Activated CD8-positive, alpha-beta T cell treated with anti-CD3 and anti-CD28 coated beads for 36 hours (primary cell): ENCODE measurements around the gene BDNF. TPM values are rescaled to one million over a fixed set of nuclear protein-coding genes. Genes with fewer than 3 reads are reported as not detected.
"Not testable (repeated sequence)": the region's sequence is repeated elsewhere in the genome, so short reads cannot be mapped to it uniquely, and the experiment has no call there.

Source experiments
- ATAC-seq: fragments of 200-7000 bp; cut with Tn5 transposase; one replicate; pipeline ENCODE4 v1.10.0; 2021; ENCODE audit warnings: mild to moderate bottlenecking, moderate library complexity
- CTCF ChIA-PET: fragments of 350-600 bp; sonication (Branson Sonifier 250); formaldehyde crosslinking; loops from one replicate; lab custom pipeline; 2021; ENCODE audit warnings: antibody characterized with exemption; lab: Charles Lee
- POLR2A ChIA-PET: fragments of 350-600 bp; sonication (Branson Sonifier 250); formaldehyde crosslinking; loops from one replicate; lab custom pipeline; 2021; ENCODE audit warnings: antibody characterized with exemption; lab: Charles Lee
- DNase-seq: peaks from one replicate; pipeline ENCODE4 v3.0.0-alpha.2; 2020
- H3K27ac Mint-ChIP-seq: one replicate; pipeline ENCODE4 v1.8.0; 2021; ENCODE audit warnings: mild to moderate bottlenecking, mixed read lengths
- H3K27me3 Mint-ChIP-seq: one replicate; pipeline ENCODE4 v1.8.0; 2021; ENCODE audit warnings: mixed read lengths
- H3K36me3 Mint-ChIP-seq: one replicate; pipeline ENCODE4 v1.8.0; 2021; ENCODE audit warnings: low read depth, mixed read lengths
- H3K4me1 Mint-ChIP-seq: one replicate; pipeline ENCODE4 v1.8.0; 2021; ENCODE audit warnings: low read depth, mixed read lengths
- H3K4me3 Mint-ChIP-seq: one replicate; pipeline ENCODE4 v1.8.0; 2021; ENCODE audit warnings: mild to moderate bottlenecking, moderate library complexity, mixed read lengths
- H3K9me3 Mint-ChIP-seq: one replicate; pipeline ENCODE4 v1.8.0; 2021; ENCODE audit warnings: mixed read lengths
- CTCF ChIP-seq: fragments of 200-600 bp; IDR thresholded peaks from one replicate; pipeline ENCODE4 v1.8.0; 2022; ENCODE audit warnings: antibody characterized with exemption, mild to moderate bottlenecking
- intact Hi-C: fragments of 100-400 bp; cut with micrococcal nuclease; formaldehyde crosslinking; loops from one replicate; pipeline ENCODE4 v1.10.0; 2022
- total RNA-seq, 2 experiments: library from RNA; stranded (reverse); gene quantifications; one replicate each; pipeline ENCODE4 v1.2.3, GENCODE V29; 2021

The BDNF gene
- total RNA-seq, 2 experiments from 2014 or later = not detected

GRCh38 chr11:27677108-27677507 lies 23.1 kb downstream of the BDNF start:
- POLR2A ChIA-PET = no interaction called here
- intact Hi-C loops = no loop called here
- H3K9me3 Mint-ChIP-seq = no peaks in the 10 kb centered on the region
- ATAC-seq (no peak), DNase-seq (no peak)
- H3K4me1 Mint-ChIP-seq = no peaks in the 10 kb centered on the region
- H3K27ac Mint-ChIP-seq = no peak overlapping the region
- no peaks in the 10 kb centered on the region for H3K27me3 Mint-ChIP-seq
- no peaks in the 10 kb centered on the region for H3K36me3 Mint-ChIP-seq
- no peak for TF ChIP-seq CTCF
- H3K4me3 Mint-ChIP-seq = no peak overlapping the region
- CTCF ChIA-PET = no interaction called here

GRCh38 chr11:27673979-27674663 lies 26.1 kb downstream of the BDNF start:
- ChIA-PET POLR2A (no interaction called here), CTCF (no interaction called here)
- Mint-ChIP-seq H3K4me1 (no peaks in the 10 kb centered on the region), H3K9me3 (peaks cover 2% of the 10 kb centered on the region), H3K27ac (no peak overlapping the region), H3K27me3 (no peaks in the 10 kb centered on the region), H3K4me3 (no peak overlapping the region), H3K36me3 (no peaks in the 10 kb centered on the region)
- DNase-seq (no peak), ATAC-seq (no peak)
- TF ChIP-seq CTCF = no peak
- intact Hi-C loops = no loop called here

GRCh38 chr11:27672836-27673464 lies 27.3 kb downstream of the BDNF start:
- ChIA-PET CTCF (no interaction called here), POLR2A (no interaction called here)
- no peaks in the 10 kb centered on the region for H3K27me3 Mint-ChIP-seq
- ATAC-seq = no peak
- H3K36me3 Mint-ChIP-seq = no peaks in the 10 kb centered on the region
- intact Hi-C loops = no loop called here
- no peak overlapping the region for H3K4me3 Mint-ChIP-seq
- no peak for DNase-seq
- H3K4me1 Mint-ChIP-seq = no peaks in the 10 kb centered on the region
- peaks cover 6% of the 10 kb centered on the region for H3K9me3 Mint-ChIP-seq
- no peak overlapping the region for H3K27ac Mint-ChIP-seq
- TF ChIP-seq CTCF = no peak

- H3K27me3 Mint-ChIP-seq, H3K4me1 Mint-ChIP-seq, POLR2A ChIA-PET, ATAC-seq, DNase-seq, H3K4me3 Mint-ChIP-seq, H3K27ac Mint-ChIP-seq, CTCF ChIA-PET, intact Hi-C loops: not testable (repeated sequence)
- H3K9me3 Mint-ChIP-seq = peaks cover 21% of the 10 kb centered on the region
- H3K36me3 Mint-ChIP-seq = peaks cover 10% of the 10 kb centered on the region
Observed at GRCh38 chr11:27665508-27666101, 34.6 kb downstream of the BDNF start.

- no peaks in the 10 kb centered on the region for H3K4me1 Mint-ChIP-seq
- H3K27me3 Mint-ChIP-seq = no peaks in the 10 kb centered on the region
- no peak overlapping the region for H3K4me3 Mint-ChIP-seq
- DNase-seq (no peak), ATAC-seq (no peak)
- POLR2A ChIA-PET = no interaction called here
- no peak overlapping the region for H3K27ac Mint-ChIP-seq
- CTCF ChIA-PET = no interaction called here
- peaks cover 18% of the 10 kb centered on the region for H3K36me3 Mint-ChIP-seq
- no peak for TF ChIP-seq CTCF
- peaks cover 20% of the 10 kb centered on the region for H3K9me3 Mint-ChIP-seq
- intact Hi-C loops = no loop called here
Observed at GRCh38 chr11:27663326-27663725, 36.9 kb downstream of the BDNF start.
